PFSK-1 (cell line): ENCODE measurements around the gene METTL1.

Experiments used
- POLR2AphosphoS5 ChIP-seq: IDR thresholded peaks from 2 replicates; pipeline ENCODE4 v1.6.1; 2012; ENCODE audit warnings: low read depth, mild to moderate bottlenecking, control low read depth, low read length, moderate library complexity
- REST ChIP-seq, 2 experiments: IDR thresholded peaks; 2 replicates each; pipeline versions ENCODE4 v1.6.1 to v1.8.0; 2011 to 2012; ENCODE audit warnings: low read depth in 2 of 2, low read length in 2 of 2, control low read depth in 1 of 2, inconsistent platforms in 1 of 2, mild to moderate bottlenecking in 1 of 2, moderate library complexity in 1 of 2; ENCODE audit not compliant: insufficient read depth in 1 of 2

GRCh38 chr12:57734591-57734990, 37.3 kb downstream of the METTL1 start:
- no peak for TF ChIP-seq POLR2AphosphoS5
- no peak for TF ChIP-seq REST (IDR thresholded peaks at IDR 0.05; ENCODE audit: insufficient read depth in 1 of 2, low read depth in 2 of 2, low read length in 2 of 2)
